ENCODE results near the gene TESPA1. TPM values are rescaled to one million over a fixed set of nuclear protein-coding genes. Genes with fewer than 3 reads are reported as not detected.

Gene TESPA1
- total RNA-seq, 1 experiment from 2014 or later: not detected

DNA sequence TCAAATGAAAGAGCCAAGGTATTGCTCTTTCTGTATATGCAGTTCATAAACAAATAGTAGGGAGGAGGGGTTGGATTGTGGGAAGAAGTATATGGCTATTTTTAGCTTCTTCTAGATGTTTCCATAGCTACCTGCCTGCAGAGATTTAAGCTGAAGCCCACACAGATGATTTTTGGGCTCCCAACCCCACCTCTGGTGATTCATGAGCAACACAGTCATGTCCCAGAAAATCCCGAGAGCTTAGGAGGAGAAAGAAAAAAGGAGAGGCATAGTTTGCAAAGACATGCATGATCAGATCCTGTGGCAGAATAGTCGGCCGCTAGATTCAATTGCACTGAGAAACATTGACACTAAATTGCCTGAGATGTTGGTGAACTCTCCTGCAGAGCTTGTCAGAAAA, 13.8 kb downstream of the TESPA1 start:
- intact Hi-C loops (cut with micrococcal nuclease; ENCODE audit: unreplicated experiment): no loop called here
- POLR2A ChIA-PET (ENCODE audit: unreplicated experiment): no interaction called here
- peaks cover 60% of the 10 kb centered on the region for H3K27me3 ChIP-seq (ENCODE audit: insufficient read depth, low read depth)

DNA sequence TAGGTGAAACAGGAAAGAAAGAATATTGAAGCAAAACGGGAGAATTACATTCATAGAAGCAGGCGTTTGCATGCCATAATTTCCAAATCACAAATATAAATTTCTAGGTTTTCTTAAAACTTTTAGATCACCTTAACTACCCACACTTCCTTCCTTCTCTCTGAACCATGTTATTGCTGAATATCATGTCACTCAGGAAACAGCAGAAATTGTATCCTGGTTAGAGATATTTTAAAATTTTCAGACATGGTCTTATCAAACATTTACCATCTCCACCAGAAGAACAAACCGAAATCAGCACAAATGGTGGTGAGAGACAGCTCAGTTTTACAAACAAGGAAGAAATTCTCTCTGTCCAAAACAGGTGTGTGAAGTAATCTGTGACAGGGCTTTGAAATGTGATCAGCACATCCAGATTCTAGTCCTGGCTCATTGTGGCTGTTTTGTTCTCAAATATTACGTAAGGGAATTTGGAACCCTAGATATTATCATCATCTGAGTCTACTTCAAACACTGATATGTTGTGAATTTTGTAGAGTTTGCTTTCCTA, 16.3 kb downstream of the TESPA1 start:
- no TSS peak for BruUV-seq (replicated peaks)
- CTCF ChIA-PET: no interaction called here
- TF ChIP-seq, protein P1, sequence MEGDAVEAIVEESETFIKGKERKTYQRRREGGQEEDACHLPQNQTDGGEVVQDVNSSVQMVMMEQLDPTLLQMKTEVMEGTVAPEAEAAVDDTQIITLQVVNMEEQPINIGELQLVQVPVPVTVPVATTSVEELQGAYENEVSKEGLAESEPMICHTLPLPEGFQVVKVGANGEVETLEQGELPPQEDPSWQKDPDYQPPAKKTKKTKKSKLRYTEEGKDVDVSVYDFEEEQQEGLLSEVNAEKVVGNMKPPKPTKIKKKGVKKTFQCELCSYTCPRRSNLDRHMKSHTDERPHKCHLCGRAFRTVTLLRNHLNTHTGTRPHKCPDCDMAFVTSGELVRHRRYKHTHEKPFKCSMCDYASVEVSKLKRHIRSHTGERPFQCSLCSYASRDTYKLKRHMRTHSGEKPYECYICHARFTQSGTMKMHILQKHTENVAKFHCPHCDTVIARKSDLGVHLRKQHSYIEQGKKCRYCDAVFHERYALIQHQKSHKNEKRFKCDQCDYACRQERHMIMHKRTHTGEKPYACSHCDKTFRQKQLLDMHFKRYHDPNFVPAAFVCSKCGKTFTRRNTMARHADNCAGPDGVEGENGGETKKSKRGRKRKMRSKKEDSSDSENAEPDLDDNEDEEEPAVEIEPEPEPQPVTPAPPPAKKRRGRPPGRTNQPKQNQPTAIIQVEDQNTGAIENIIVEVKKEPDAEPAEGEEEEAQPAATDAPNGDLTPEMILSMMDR (conservative IDR thresholded peaks at IDR 0.05): no peak
- TF ChIP-seq EZH2 (IDR thresholded peaks at IDR 0.05; ENCODE audit: low read depth): no peak

More for the DNA sequence above, 13.8 kb downstream of the TESPA1 start:
- DNase-seq: no peak
- H3K9me2 ChIP-seq (ENCODE audit: insufficient read depth): no peaks in the 10 kb centered on the region
- H3K27ac ChIP-seq: no peak overlapping the region
- H3F3A ChIP-seq (ENCODE audit: insufficient read depth, low read depth): no peaks in the 10 kb centered on the region
- no peaks in the 10 kb centered on the region for H3K79me2 ChIP-seq (ENCODE audit: low read depth)
- H3K4me2 ChIP-seq: no peak overlapping the region
- H2AFZ ChIP-seq: no peak overlapping the region
- no peaks in the 10 kb centered on the region for H4K20me1 ChIP-seq (ENCODE audit: insufficient read depth)
- CTCF ChIA-PET: no interaction called here
- no peaks in the 10 kb centered on the region for H3K9me3 ChIP-seq (ENCODE audit: insufficient read depth, low read depth)
- no peak overlapping the region for H3K4me3 ChIP-seq
- no peaks in the 10 kb centered on the region for H3K4me1 ChIP-seq (replicated peaks; ENCODE audit: insufficient read depth)
- BruUV-seq (replicated peaks): no TSS peak
- H3K36me3 ChIP-seq (ENCODE audit: low read depth): no peaks in the 10 kb centered on the region
- TF ChIP-seq EZH2 (IDR thresholded peaks at IDR 0.05; ENCODE audit: low read depth): no peak
- TF ChIP-seq, protein P1 (conservative IDR thresholded peaks at IDR 0.05): no peak

DNA sequence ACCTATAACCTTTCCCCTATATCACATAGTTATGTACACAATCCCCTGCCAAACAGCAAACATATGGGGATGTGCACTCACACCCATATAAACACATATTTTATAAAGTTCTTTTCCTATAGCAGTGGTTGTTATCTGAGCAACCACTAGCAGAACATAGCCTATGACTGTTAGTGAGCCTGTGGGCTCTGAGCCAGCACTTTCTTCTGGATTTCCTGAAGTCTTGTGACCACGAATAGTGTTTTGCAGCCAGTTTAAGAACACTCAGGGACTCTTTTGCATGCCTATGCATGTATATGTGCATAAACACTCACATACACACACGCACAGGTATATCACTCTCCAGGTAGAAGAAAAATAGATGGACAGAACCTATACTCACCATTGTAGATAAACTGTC, 17.1 kb downstream of the TESPA1 start:
- no peaks in the 10 kb centered on the region for H3K36me3 ChIP-seq (ENCODE audit: low read depth)
- no peaks in the 10 kb centered on the region for H4K20me1 ChIP-seq (ENCODE audit: insufficient read depth)
- no peaks in the 10 kb centered on the region for H3K9me3 ChIP-seq (ENCODE audit: insufficient read depth, low read depth)
- TF ChIP-seq EZH2 (IDR thresholded peaks at IDR 0.05; ENCODE audit: low read depth): no peak
- TF ChIP-seq, protein P1 (conservative IDR thresholded peaks at IDR 0.05): no peak
- no peak overlapping the region for H3K27ac ChIP-seq
- H3F3A ChIP-seq (ENCODE audit: insufficient read depth, low read depth): no peaks in the 10 kb centered on the region
- no peak overlapping the region for H3K4me2 ChIP-seq
- no peaks in the 10 kb centered on the region for H3K79me2 ChIP-seq (ENCODE audit: low read depth)
- H3K4me1 ChIP-seq (replicated peaks; ENCODE audit: insufficient read depth): no peaks in the 10 kb centered on the region
- ChIA-PET CTCF (no interaction called here), POLR2A (ENCODE audit: unreplicated experiment) (no interaction called here)
- peaks cover 63% of the 10 kb centered on the region for H3K27me3 ChIP-seq (ENCODE audit: insufficient read depth, low read depth)
- no peak overlapping the region for H3K4me3 ChIP-seq
- no TSS peak for BruUV-seq (replicated peaks)
- DNase-seq: no peak
- intact Hi-C loops (cut with micrococcal nuclease; ENCODE audit: unreplicated experiment): no loop called here
- H3K9me2 ChIP-seq (ENCODE audit: insufficient read depth): no peaks in the 10 kb centered on the region
- no peak overlapping the region for H2AFZ ChIP-seq

More for the DNA sequence above, 16.3 kb downstream of the TESPA1 start:
- H3K9me2 ChIP-seq (ENCODE audit: insufficient read depth): no peaks in the 10 kb centered on the region
- H3K9me3 ChIP-seq (ENCODE audit: insufficient read depth, low read depth): no peaks in the 10 kb centered on the region
- intact Hi-C loops (cut with micrococcal nuclease; ENCODE audit: unreplicated experiment): no loop called here
- peaks cover 61% of the 10 kb centered on the region for H3K27me3 ChIP-seq (ENCODE audit: insufficient read depth, low read depth)
- H3K4me3 ChIP-seq: no peak overlapping the region
- no peak overlapping the region for H3K27ac ChIP-seq
- POLR2A ChIA-PET (ENCODE audit: unreplicated experiment): no interaction called here
- no peak overlapping the region for H2AFZ ChIP-seq
- H3K79me2 ChIP-seq (ENCODE audit: low read depth): no peaks in the 10 kb centered on the region
- H3K36me3 ChIP-seq (ENCODE audit: low read depth): no peaks in the 10 kb centered on the region
- no peak for DNase-seq
- H4K20me1 ChIP-seq (ENCODE audit: insufficient read depth): no peaks in the 10 kb centered on the region
- no peaks in the 10 kb centered on the region for H3K4me1 ChIP-seq (replicated peaks; ENCODE audit: insufficient read depth)
- no peak overlapping the region for H3K4me2 ChIP-seq
- H3F3A ChIP-seq (ENCODE audit: insufficient read depth, low read depth): no peaks in the 10 kb centered on the region
